Hematopoietic multipotent progenitor cell treated with erythropoietin and hydrocortisone succinate and interleukin-3 and kit ligand, for 15 days (in vitro differentiated cells): ENCODE results near the gene ACOT8.
A peak's percentile ranks its signal among the peaks of the same experiment; 100 is the strongest.
"Not testable (repeated sequence)": the region's sequence is repeated elsewhere in the genome, so short reads cannot be mapped to it uniquely, and the experiment has no call there.

Experiments
- DNase-seq: peaks from one replicate; pipeline ENCODE4 v3.0.0-alpha.2; 2015; ENCODE audit warnings: low spot score

ACOT8 gene

GRCh38 chr20:45857114-45857881, at the start of gene ACOT8, which contains the start of gene ZSWIM3:
Gene ACOT8 (minus strand): TSS chr20:45857392. CDS start chr20:45857315, 77 bp downstream.
Gene ZSWIM3 (plus strand): TSS chr20:45857614. CDS start chr20:45857826, 212 bp downstream.
- DNase-seq: peak; percentile 100

DNA sequence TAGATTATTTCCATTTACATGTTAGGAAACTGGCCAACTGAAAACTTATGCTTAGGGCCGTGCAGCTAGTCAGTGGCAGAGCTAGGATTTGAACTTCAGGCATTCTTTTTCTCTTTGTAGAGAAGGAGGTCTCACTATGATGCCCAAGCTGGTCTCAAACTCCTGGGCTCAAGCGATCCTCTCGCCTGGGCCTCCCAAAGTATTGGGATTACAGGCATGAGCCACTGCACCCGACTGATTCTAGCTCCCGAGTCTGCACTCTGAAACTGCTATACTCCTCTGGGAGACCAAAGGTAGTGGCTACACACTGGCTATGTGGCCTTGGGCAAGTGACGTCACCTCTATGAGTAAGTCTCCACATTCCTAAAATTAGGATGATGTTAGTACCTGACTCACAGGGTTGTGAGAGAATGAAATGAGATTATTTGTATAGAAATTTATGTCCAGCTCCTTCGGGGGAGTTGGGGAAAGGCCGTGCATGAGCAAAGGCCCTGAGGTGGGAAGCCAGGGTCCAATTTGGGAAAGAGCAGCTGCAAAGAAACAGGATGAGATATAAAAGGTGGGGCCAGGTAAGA, 48.4 kb upstream of the ACOT8 start:
- DNase-seq: no peak

DNA sequence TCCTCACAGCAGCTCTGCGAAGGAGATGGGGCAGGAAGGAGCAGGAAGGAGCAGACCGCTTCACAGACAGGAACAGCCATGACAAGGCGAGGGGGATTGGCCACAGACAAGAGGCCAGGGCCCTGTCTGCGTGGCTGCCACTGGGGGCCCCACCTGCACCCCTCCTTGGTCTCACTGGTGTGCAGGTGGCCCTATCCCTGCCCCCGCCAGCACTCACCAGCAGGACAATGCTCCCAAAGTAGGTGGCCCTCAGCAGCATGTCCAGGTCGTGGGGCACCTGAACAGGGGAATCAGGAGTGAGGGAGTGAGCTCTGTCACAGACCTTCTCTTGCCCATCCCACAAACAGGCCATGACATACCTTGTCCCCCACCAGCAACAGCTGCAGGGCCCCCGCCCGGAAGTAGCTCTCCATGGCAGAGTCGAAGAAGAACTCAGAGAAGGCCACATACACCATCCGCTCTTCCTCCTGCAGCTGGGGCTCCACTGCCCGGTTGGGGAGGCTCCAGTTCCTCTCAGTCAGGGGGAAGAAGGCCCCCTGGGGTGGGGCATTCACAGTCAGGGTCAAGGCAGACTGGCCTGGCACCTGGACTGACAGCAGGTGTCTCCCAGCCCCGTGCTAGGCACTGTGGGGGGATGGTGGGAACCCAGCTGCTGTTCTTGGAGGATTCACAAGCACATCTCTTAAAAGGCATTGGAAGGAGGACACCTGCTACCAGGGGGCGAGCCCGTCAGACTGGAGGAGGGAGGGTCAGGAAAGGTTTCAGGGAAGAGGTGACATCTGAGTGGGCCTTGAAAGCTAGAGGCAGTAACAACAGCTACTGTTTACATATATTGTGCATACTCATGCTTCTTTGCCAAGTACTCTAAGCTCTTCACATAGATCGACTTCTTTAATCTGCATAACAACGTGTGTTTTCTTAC, 47.7 kb upstream of the ACOT8 start:
- no peak for DNase-seq

DNA sequence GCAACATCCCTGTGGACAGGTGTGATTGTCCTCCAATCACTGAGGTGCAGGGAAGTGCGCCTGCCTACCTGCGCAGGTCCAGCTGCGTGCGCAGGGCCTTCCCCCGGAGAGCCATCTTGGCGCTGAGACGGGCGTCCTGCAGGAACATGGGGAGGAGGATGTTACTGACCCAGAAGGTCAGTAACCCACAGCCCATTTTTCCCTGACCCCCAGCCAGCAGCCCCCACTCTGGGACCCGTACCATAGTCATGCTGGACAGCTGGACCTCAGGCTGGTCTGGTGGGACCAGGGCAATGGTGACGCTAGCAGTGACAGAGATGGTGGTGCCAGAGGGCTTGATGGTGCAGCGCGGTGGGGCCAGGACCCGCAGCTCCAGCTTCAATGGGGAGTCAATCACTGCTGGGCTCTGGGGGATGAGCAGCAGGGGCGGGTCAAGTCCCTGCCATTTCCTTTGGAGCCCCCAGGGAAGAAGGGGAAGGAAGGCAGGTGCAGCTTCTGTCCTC, 45.1 kb upstream of the ACOT8 start:
- DNase-seq: no peak

DNA sequence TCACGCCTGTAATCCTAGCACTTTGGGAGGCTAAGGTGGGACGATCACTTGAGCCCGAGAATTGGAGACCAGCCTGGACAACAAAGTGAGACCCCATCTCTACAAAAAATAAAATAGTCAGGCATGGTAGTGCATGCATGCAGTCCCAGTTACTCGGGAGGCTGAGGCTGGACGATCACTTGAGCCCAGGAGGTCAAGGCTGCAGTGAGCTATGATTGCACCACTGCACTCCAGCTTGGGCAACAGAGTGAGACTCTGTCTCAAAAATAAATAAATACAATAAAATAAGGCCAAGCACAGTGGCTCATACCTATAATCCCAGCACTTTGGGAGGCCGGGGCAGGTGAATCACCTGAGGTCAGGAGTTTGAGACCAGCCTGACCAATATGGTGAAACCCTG, 44.1 kb upstream of the ACOT8 start:
- not testable (repeated sequence) for DNase-seq

- no peak for DNase-seq
Measured at GRCh38 chr20:45899046-45899835, 42.0 kb upstream of the ACOT8 start.

- no peak for DNase-seq
Measured at GRCh38 chr20:45898285-45898684, 41.1 kb upstream of the ACOT8 start.

GRCh38 chr20:45897692-45898091, 40.5 kb upstream of the ACOT8 start:
- DNase-seq: no peak

- no peak for DNase-seq
Measured at GRCh38 chr20:45897289-45897688, 40.1 kb upstream of the ACOT8 start.

DNA sequence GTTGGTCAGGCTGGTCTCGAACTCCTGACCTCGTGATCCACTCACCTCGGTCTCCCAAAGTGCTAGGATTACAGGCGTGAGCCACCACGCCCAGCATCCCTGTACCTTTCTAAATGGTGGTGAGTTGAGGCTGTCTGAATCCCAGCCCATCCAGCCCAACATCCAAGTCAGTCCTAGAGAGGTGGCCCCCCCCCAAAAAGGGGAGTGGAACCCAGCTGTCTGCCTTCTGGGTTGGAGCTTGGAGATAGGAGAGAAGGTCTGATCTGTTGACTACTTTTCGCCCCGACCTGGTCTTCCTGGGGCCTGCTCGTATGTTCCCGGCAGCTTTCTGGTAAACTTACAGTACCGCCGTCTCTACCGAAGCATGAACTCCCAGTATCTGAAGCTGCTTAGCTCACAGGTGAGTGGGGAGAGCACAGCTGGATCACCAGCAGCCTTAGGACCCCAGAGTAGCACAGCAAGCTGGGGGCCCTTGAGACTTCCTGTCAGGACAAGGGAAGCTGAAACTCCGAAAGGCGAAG, 39.5 kb upstream of the ACOT8 start:
- DNase-seq: no peak

DNA sequence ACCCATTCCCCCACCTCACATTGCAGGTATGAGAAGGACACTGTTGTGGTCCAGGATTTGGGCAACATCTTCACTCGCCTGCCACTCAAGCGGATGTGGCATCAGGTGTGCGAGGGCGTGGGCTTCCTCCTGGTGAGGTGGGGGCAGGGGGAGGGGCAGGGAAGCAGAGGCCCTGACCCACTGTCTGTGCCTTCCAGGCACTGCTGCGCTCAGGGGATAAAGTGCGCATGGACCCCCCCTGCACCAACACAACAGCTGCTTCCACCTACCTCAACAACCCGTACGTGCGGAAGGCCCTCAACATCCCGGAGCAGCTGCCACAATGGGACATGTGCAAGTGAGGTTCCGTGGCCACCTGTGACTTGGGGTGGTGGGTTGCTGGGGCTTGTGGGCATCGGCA, 37.6 kb upstream of the ACOT8 start:
- no peak for DNase-seq

GRCh38 chr20:45893831-45894230, 36.6 kb upstream of the ACOT8 start:
- DNase-seq: no peak

- DNase-seq: no peak
Measured at GRCh38 chr20:45892828-45893500, 35.8 kb upstream of the ACOT8 start.

DNA sequence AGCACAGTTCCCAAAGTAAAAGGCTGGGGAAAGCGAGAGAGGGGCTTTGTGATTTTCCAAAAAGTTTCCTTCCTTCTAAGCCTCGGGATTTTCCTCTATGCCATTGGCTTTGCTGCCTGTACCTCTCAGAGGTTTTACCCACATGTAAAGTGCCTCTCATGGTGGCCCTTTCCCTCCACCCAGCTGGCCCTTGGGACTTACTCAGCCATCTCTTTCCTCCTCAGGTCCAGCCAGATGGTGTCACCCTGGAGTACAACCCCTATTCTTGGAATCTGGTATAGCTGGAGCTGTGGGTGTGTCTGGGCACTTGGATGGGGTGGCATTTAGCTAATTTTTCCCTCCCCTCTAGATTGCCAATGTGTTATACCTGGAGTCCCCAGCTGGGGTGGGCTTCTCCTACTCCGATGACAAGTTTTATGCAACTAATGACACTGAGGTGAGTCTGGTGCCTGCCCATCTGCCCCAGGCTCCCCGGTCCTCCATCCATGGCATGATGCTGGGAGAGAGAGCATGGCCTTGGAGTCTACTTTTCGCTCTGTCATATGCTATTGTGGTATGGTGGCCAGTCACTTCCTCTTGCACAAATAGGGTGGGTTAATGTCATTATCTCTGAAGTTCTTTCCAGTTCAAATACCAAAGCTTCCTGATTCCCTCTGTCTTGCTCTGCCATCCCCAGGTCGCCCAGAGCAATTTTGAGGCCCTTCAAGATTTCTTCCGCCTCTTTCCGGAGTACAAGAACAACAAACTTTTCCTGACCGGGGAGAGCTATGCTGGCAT, 35.0 kb upstream of the ACOT8 start:
- peak; percentile 43 for DNase-seq

DNA sequence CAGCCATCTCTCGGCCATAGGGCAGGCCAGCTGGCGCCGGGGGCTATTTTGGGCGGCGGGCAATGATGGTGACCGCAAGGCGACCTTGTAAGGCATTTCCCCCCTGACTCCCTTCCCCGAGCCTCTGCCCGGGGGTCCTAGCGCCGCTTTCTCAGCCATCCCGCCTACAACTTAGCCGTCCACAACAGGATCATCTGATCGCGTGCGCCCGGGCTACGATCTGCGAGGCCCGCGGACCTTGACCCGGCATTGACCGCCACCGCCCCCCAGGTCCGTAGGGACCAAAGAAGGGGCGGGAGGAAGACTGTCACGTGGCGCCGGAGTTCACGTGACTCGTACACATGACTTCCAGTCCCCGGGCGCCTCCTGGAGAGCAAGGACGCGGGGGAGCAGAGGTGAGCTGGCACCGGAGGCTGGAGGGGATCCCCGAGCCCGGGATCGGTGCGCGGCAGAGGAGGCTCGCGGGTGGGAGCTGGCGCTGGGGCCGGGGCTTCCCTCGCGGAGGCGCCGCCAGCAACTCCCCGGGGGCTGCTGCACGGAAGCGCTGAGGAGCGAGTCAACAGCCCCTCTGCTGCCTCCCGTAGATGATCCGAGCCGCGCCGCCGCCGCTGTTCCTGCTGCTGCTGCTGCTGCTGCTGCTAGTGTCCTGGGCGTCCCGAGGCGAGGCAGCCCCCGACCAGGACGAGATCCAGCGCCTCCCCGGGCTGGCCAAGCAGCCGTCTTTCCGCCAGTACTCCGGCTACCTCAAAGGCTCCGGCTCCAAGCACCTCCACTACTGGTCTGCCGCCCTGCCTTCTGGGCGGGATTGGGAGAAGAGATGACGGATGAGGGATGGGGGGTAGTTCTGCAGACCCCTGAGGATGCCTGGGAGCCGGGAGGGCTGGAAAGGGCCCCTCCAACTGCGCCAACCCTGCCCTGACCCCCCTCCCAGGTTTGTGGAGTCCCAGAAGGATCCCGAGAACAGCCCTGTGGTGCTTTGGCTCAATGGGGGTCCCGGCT, 34.1 kb upstream of the ACOT8 start, which contains the start of the genes CTSA and NEURL2:
CTSA (plus strand) TSS at position 351 of the 999 bp plus-strand sequence; CDS start at position 585, 234 bp downstream.
NEURL2 (minus strand) TSS at position 224 of the 999 bp plus-strand sequence; CDS start at position 7, 217 bp downstream.
- peak; percentile 80 for DNase-seq

DNA sequence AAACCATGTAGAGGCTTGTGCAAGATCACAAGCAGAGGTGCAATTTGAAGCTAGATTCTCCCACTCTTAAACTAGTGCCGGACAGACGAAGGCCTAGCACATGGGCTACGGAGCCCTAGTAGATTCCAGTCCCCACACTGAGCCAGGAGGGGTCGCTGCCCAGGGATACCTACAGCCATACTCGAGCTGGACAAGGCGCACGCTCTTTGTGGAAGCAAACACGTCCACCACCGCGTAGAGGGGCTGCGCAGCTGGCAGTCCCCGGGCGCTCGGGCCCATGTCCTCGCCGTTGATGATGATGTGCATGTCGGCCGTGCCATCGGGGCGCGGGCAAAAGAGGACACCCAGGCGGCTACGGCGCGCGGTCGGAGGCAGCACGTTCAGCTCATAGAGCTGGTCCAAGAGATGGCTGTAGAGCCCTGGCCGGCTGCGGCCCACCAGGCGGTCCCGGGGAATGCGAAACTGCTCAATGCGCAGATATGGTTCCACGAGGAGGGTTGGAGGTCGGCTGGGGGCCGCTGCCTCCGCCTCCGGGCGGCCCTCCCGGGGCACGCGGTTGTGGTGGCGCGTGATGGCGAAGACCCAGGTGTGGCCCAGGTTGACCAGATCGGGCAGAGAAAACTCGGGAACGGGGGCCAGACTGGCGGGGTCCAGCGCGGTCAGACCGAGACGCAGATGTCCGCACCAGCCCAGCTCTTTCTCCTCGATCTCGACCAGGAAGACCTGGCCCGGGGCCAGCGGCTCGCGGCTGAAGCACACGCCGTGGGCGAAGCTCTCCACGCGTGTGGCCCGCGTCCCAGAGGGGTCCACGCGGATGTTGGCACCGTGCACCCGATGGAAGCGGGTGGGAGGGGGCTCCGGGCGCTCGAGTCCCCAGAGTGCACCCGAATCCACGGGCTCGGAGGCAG, 33.1 kb upstream of the ACOT8 start:
- peak; percentile 54 for DNase-seq

DNA sequence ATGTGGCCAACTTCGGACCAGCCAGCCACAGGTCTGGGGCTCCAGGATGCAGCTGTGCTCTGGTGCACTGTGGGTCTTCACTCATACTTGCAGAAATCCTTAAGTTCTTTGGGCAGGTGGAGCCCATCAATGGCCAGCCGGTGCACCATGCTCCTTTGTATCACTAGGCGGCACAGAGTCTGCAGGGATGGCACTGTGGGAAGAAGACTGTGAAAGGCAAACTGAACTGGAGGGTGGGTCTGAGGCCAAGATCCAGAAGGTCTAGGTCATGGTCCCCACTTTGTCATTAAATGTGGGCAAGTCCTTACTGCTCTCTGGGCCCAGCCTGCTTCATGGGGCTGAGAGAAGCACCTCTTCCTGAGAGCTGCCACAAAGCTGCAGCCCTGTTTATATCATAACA, 31.5 kb upstream of the ACOT8 start:
- no peak for DNase-seq
